Kidney (tissue), 14 donors: ENCODE data around the gene PAXX. TPM values are rescaled to one million over a fixed set of nuclear protein-coding genes. Genes with fewer than 3 reads are reported as not detected.

ENCODE experiments used
- DNase-seq, 5 donors: peaks; one replicate each; pipeline ENCODE4 v3.0.0-alpha.2; 2013 to 2020
- FAIRE-seq: peaks from 2 replicates; lab custom pipeline; 2012; peaks lifted over from hg19 to GRCh38; lab: Jason Lieb, UNC
- H3K27ac ChIP-seq, 2 donors: one replicate each; pipeline ENCODE4 v1.7.0; 2013; ENCODE audit warnings: low read depth in 2 of 2, low read length in 2 of 2, inconsistent platforms in 1 of 2
- H3K27me3 ChIP-seq: one replicate; pipeline ENCODE4 v1.7.1; 2013; ENCODE audit warnings: low read length, inconsistent platforms; ENCODE audit not compliant: control insufficient read depth, insufficient read depth
- H3K36me3 ChIP-seq, 3 donors: one replicate each; pipeline versions ENCODE4 v1.7.0 to v1.7.1; 2013; ENCODE audit warnings: low read length in 3 of 3, control low read depth in 1 of 3, inconsistent platforms in 1 of 3; ENCODE audit not compliant: insufficient read depth in 3 of 3, control insufficient read depth in 2 of 3
- H3K4me1 ChIP-seq, 3 donors: one replicate each; pipeline versions ENCODE4 v1.7.0 to v1.7.1; 2013; ENCODE audit warnings: low read length in 3 of 3, inconsistent platforms in 1 of 3, low read depth in 1 of 3; ENCODE audit not compliant: control insufficient read depth in 2 of 3, insufficient read depth in 2 of 3
- H3K4me3 ChIP-seq, 3 donors: one replicate each; pipeline versions ENCODE4 v1.7.0 to v1.8.1; 2013; ENCODE audit warnings: low read length in 3 of 3, control low read depth in 1 of 3, inconsistent platforms in 1 of 3
- H3K9ac ChIP-seq, 3 donors: one replicate each; pipeline versions ENCODE4 v1.7.0 to v1.7.1; 2013; ENCODE audit warnings: low read length in 3 of 3, control low read depth in 1 of 3, inconsistent platforms in 1 of 3
- H3K9me3 ChIP-seq, 3 donors: one replicate each; pipeline versions ENCODE4 v1.7.0 to v1.7.1; 2013; ENCODE audit warnings: low read length in 3 of 3, control low read depth in 1 of 3, inconsistent platforms in 1 of 3; ENCODE audit not compliant: control insufficient read depth in 2 of 3, insufficient read depth in 1 of 3
- intact Hi-C: fragments of 100-400 bp; cut with DNase I; formaldehyde crosslinking; loops from one replicate; pipeline ENCODE4 v1.11.1; 2022
- polyA plus RNA-seq: library from polyadenylated mRNA; stranded (reverse); fragments of 350-450 nt; fragmentation: Illumina TruSeq; extraction: RNeasy Lipid Tissue Mini Kit (QIAGEN cat#74804); gene quantifications from one replicate; pipeline ENCODE4 v1.2.3, GENCODE V29; 2014; ENCODE audit warnings: low read depth, low replicate concordance; ENCODE audit not compliant: insufficient read depth
- total RNA-seq: library from RNA; stranded (reverse); fragmentation: NEBNext Ultra II Directional; extraction: Animal tissue kit (Norgen Biotek cat#: 25700); gene quantifications from one replicate; pipeline ENCODE4 v1.2.1, GENCODE V29; 2021
- TF ChIP-seq, protein P1 (sequence below): IDR thresholded peaks from 3 replicates; pipeline ENCODE4 v1.5.1; 2012; ENCODE audit warnings: mild to moderate bottlenecking, moderate library complexity, borderline replicate concordance; ENCODE audit not compliant: insufficient read depth; ENCODE audit errors: extremely low read depth
- donor health status: control.
- donor health status: control.
- donor health status: control.
- donor health status: control.
- donor health status: control.
- donor health status: DM: yes; HTN: yes; CAD: no.
- donor health status: Normal renal cell carcinoma (clear cell type).

Gene PAXX
- total and polyA plus RNA-seq, 2 donors from 2014 or later = 54.2 to 80.9 TPM

- Histone ChIP-seq H3K27ac (no peak overlapping the region), H3K36me3 (no peaks in the 10 kb centered on the region), H3K4me1 (peaks cover 0 to 4% (median 0%) of the 10 kb centered on the region in 3 donors), H3K27me3 (no peaks in the 10 kb centered on the region), H3K9me3 (no peaks in the 10 kb centered on the region), H3K9ac (no peak overlapping the region), H3K4me3 (no peak overlapping the region)
- intact Hi-C loops = no loop called here
- DNase-seq = peak in 4 of 5 donors; percentile 46 to 76 (median 70)
- TF ChIP-seq, protein P1, sequence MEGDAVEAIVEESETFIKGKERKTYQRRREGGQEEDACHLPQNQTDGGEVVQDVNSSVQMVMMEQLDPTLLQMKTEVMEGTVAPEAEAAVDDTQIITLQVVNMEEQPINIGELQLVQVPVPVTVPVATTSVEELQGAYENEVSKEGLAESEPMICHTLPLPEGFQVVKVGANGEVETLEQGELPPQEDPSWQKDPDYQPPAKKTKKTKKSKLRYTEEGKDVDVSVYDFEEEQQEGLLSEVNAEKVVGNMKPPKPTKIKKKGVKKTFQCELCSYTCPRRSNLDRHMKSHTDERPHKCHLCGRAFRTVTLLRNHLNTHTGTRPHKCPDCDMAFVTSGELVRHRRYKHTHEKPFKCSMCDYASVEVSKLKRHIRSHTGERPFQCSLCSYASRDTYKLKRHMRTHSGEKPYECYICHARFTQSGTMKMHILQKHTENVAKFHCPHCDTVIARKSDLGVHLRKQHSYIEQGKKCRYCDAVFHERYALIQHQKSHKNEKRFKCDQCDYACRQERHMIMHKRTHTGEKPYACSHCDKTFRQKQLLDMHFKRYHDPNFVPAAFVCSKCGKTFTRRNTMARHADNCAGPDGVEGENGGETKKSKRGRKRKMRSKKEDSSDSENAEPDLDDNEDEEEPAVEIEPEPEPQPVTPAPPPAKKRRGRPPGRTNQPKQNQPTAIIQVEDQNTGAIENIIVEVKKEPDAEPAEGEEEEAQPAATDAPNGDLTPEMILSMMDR = no peak
- no peak for FAIRE-seq
These were observed 15.6 kb downstream of the PAXX start for GRCh38 chr9:137007816-137008270.

GRCh38 chr9:137008312-137008711 is 16.1 kb downstream of the PAXX start:
- H3K36me3 ChIP-seq = no peaks in the 10 kb centered on the region
- intact Hi-C loops = no loop called here
- TF ChIP-seq, protein P1 = no peak

GRCh38 chr9:137009217-137009616 is 17.0 kb downstream of the PAXX start:
- intact Hi-C loops = no loop called here
- no peaks in the 10 kb centered on the region for H3K27me3 ChIP-seq

More at GRCh38 chr9:137008312-137008711, 16.1 kb downstream of the PAXX start:
- no peaks in the 10 kb centered on the region for H3K9me3 ChIP-seq
- H3K4me1 ChIP-seq = peaks cover 0 to 4% (median 0%) of the 10 kb centered on the region in 3 donors
- H3K4me3 ChIP-seq = no peak overlapping the region
- FAIRE-seq (no peak), DNase-seq (no peak)
- H3K27me3 ChIP-seq = no peaks in the 10 kb centered on the region
- H3K27ac ChIP-seq = no peak overlapping the region
- no peak overlapping the region for H3K9ac ChIP-seq

More at GRCh38 chr9:137009217-137009616, 17.0 kb downstream of the PAXX start:
- Histone ChIP-seq H3K27ac (no peak overlapping the region), H3K4me1 (peaks cover 0 to 4% (median 0%) of the 10 kb centered on the region in 3 donors), H3K4me3 (no peak overlapping the region), H3K9me3 (no peaks in the 10 kb centered on the region), H3K9ac (no peak overlapping the region), H3K36me3 (no peaks in the 10 kb centered on the region)
- TF ChIP-seq, protein P1 = no peak
- DNase-seq = no peak
- no peak for FAIRE-seq
